Colon (tissue), 2 donors: Measurements from ENCODE around the gene BUD23.
"Not testable (repeated sequence)": the region's sequence is repeated elsewhere in the genome, so short reads cannot be mapped to it uniquely, and the experiment has no call there.

Experiments
- FAIRE-seq: peaks from 2 replicates; lab custom pipeline; 2012; peaks lifted over from hg19 to GRCh38; lab: Jason Lieb, UNC
- donor health status: control.
- donor health status: control.

Gene BUD23

GRCh38 chr7:73701357-73701995, 18.1 kb downstream of the BUD23 start:
- no peak for FAIRE-seq

GRCh38 chr7:73702226-73702625, 18.8 kb downstream of the BUD23 start:
- no peak for FAIRE-seq

GRCh38 chr7:73702665-73703064, 19.3 kb downstream of the BUD23 start:
- no peak for FAIRE-seq

GRCh38 chr7:73703225-73703624, 19.8 kb downstream of the BUD23 start:
- FAIRE-seq: no peak

GRCh38 chr7:73703757-73704639, 20.6 kb downstream of the BUD23 start:
- FAIRE-seq: no peak

- no peak for FAIRE-seq
These were observed 21.5 kb downstream of the BUD23 start for GRCh38 chr7:73704640-73705550.

- no peak for FAIRE-seq
These were observed 22.1 kb downstream of the BUD23 start for GRCh38 chr7:73705551-73705920.

- no peak for FAIRE-seq
These were observed 23.0 kb downstream of the BUD23 start for GRCh38 chr7:73706126-73707044.

- no peak for FAIRE-seq
These were observed 23.7 kb downstream of the BUD23 start for GRCh38 chr7:73707045-73707631.

- FAIRE-seq: no peak
These were observed 25.7 kb downstream of the BUD23 start for GRCh38 chr7:73708961-73709549.

- FAIRE-seq: no peak
These were observed 29.4 kb downstream of the BUD23 start for GRCh38 chr7:73712773-73713172.

- FAIRE-seq: not testable (repeated sequence)
These were observed 29.9 kb downstream of the BUD23 start for GRCh38 chr7:73713319-73713718.

GRCh38 chr7:73715648-73716317, 32.4 kb downstream of the BUD23 start:
- no peak for FAIRE-seq

GRCh38 chr7:73716318-73716890, 33.0 kb downstream of the BUD23 start:
- FAIRE-seq: no peak

GRCh38 chr7:73717025-73717807, 33.8 kb downstream of the BUD23 start:
- no peak for FAIRE-seq

- no peak for FAIRE-seq
These were observed 34.6 kb downstream of the BUD23 start for GRCh38 chr7:73717991-73718405.

GRCh38 chr7:73718438-73718881, 35.1 kb downstream of the BUD23 start:
- FAIRE-seq: no peak

GRCh38 chr7:73718905-73719805, 35.8 kb downstream of the BUD23 start, which contains the start of gene STX1A:
Gene STX1A, minus strand, starts transcription at chr7:73719669. Its CDS starts 38 bp downstream, at chr7:73719631.
- no peak for FAIRE-seq
